H1 (cell line): ENCODE measurements around the gene LAMP1. TPM values are rescaled to one million over a fixed set of nuclear protein-coding genes. Genes with fewer than 3 reads are reported as not detected.
A peak's percentile ranks its signal among the peaks of the same experiment; 100 is the strongest.

Source experiments
- CTCF ChIA-PET: fragments of 300-600 bp; sonication (Branson Sonifier 250); formaldehyde crosslinking; loops from one replicate; lab custom pipeline; 2021; ENCODE audit not compliant: partially characterized antibody; lab: Charles Lee
- POLR2A ChIA-PET: fragments of 300-600 bp; sonication (Branson Sonifier 250); formaldehyde crosslinking; loops from one replicate; lab custom pipeline; 2021; ENCODE audit warnings: inconsistent platforms; ENCODE audit not compliant: partially characterized antibody; lab: Charles Lee
- DNase-seq, 2 experiments: peaks; one replicate each; pipeline versions ENCODE4 v3.0.0 to v3.0.0-alpha.2; 2010 to 2022; ENCODE audit warnings: low spot score in 2 of 2, low read depth in 1 of 2, mixed read lengths in 1 of 2
- FAIRE-seq: peaks from 2 replicates; lab custom pipeline; 2011; peaks lifted over from hg19 to GRCh38; lab: Jason Lieb, UNC
- H2AFZ ChIP-seq: 2 replicates; pipeline ENCODE4 v1.8.1; 2012; ENCODE audit warnings: low read length, inconsistent platforms
- H2AK5ac ChIP-seq: 2 replicates; pipeline ENCODE4 v1.6.1; 2013; ENCODE audit warnings: low read depth, low read length
- H2BK120ac ChIP-seq: replicated peaks from 2 replicates; pipeline ENCODE3; 2013; ENCODE audit warnings: low read depth, low read length, inconsistent platforms
- H2BK12ac ChIP-seq: 2 replicates; pipeline ENCODE4 v1.6.1; 2013; ENCODE audit warnings: low read depth, low read length
- H2BK15ac ChIP-seq: 2 replicates; pipeline ENCODE4 v1.6.1; 2013; ENCODE audit warnings: low read length
- H2BK20ac ChIP-seq: 2 replicates; pipeline ENCODE4 v1.6.1; 2013; ENCODE audit warnings: low read length
- H2BK5ac ChIP-seq: 2 replicates; pipeline ENCODE4 v1.6.1; 2013; ENCODE audit warnings: low read depth, low read length
- H3K14ac ChIP-seq: 2 replicates; pipeline ENCODE4 v1.6.1; 2013; ENCODE audit warnings: inconsistent platforms; ENCODE audit not compliant: insufficient read length
- H3K18ac ChIP-seq: 2 replicates; pipeline ENCODE4 v1.6.1; 2013; ENCODE audit warnings: low read length; ENCODE audit errors: extremely low read depth
- H3K23ac ChIP-seq: 2 replicates; pipeline ENCODE4 v1.6.1; 2013; ENCODE audit warnings: inconsistent platforms; ENCODE audit not compliant: insufficient read length
- H3K23me2 ChIP-seq: 2 replicates; pipeline ENCODE4 v1.6.1; 2013; ENCODE audit warnings: low read depth, low read length
- H3K27ac ChIP-seq: 2 replicates; pipeline ENCODE4 v1.6.1; 2011; ENCODE audit warnings: low read depth, low read length, inconsistent platforms
- H3K27me3 ChIP-seq, 4 experiments: replicated peaks in 1 of 4; 1 replicate in 1 of 4; 2 replicates in 3 of 4; pipeline versions ENCODE4 v1.6.1 to v1.8.1; 2011 to 2013; ENCODE audit warnings: low read length in 3 of 4, mild to moderate bottlenecking in 3 of 4, inconsistent platforms in 2 of 4, mixed read lengths in 2 of 4, moderate library complexity in 1 of 4; ENCODE audit not compliant: control insufficient read depth in 3 of 4, insufficient read depth in 3 of 4; ENCODE audit errors: extremely low read depth in 1 of 4
- H3K36me3 ChIP-seq, 4 experiments: 2 replicates each; pipeline versions ENCODE4 v1.6.1 to v1.8.1; 2011 to 2013; ENCODE audit warnings: mild to moderate bottlenecking in 4 of 4, low read length in 3 of 4, moderate library complexity in 2 of 4, control low read depth in 1 of 4, inconsistent platforms in 1 of 4; ENCODE audit not compliant: insufficient read depth in 4 of 4, control insufficient read depth in 2 of 4
- H3K4ac ChIP-seq: replicated peaks from 2 replicates; pipeline ENCODE3; 2013; ENCODE audit warnings: low read length, low read depth, mixed read lengths, inconsistent platforms; ENCODE audit not compliant: insufficient read length
- H3K4me1 ChIP-seq, 4 experiments: replicated peaks in 1 of 4; 1 replicate in 1 of 4; 2 replicates in 3 of 4; pipeline versions ENCODE4 v1.6.1 to v1.8.1; 2011 to 2013; ENCODE audit warnings: low read length in 3 of 4, inconsistent platforms in 2 of 4, mixed read lengths in 1 of 4; ENCODE audit not compliant: insufficient read depth in 4 of 4, control insufficient read depth in 3 of 4
- H3K4me2 ChIP-seq, 2 experiments: 2 replicates each; pipeline versions ENCODE4 v1.6.1 to v1.8.1; 2011 to 2013; ENCODE audit warnings: low read depth in 2 of 2, low read length in 2 of 2, control low read depth in 1 of 2, inconsistent platforms in 1 of 2, mild to moderate bottlenecking in 1 of 2; ENCODE audit not compliant: insufficient read depth in 1 of 2
- H3K4me3 ChIP-seq, 4 experiments: fragments of 200-600, 300-600 bp in 1 of 4; sonication (generic), shearing (Covaris generic), sonication (Bioruptor Twin) in 1 of 4; 2 replicates each; pipeline versions ENCODE4 v1.5.1 to v1.8.1; 2011 to 2016; ENCODE audit warnings: low read length in 4 of 4, low read depth in 3 of 4, control low read depth in 2 of 4, inconsistent platforms in 2 of 4, mild to moderate bottlenecking in 2 of 4, mixed read lengths in 1 of 4, moderate library complexity in 1 of 4; ENCODE audit not compliant: insufficient read depth in 2 of 4; ENCODE audit errors: extremely low read depth in 1 of 4
- H3K56ac ChIP-seq: replicated peaks from 2 replicates; pipeline ENCODE3; 2013; ENCODE audit warnings: low read depth, mild to moderate bottlenecking, mixed read lengths, low read length, inconsistent platforms; ENCODE audit not compliant: insufficient read length
- H3K79me1 ChIP-seq: 2 replicates; pipeline ENCODE4 v1.6.1; 2013; ENCODE audit warnings: low read depth, low read length, control low read depth
- H3K79me2 ChIP-seq, 2 experiments: 2 replicates each; pipeline versions ENCODE4 v1.6.1 to v1.8.1; 2012 to 2013; ENCODE audit warnings: low read length in 2 of 2, mild to moderate bottlenecking in 2 of 2, inconsistent platforms in 1 of 2; ENCODE audit not compliant: insufficient read depth in 2 of 2, control insufficient read depth in 1 of 2
- H3K9ac ChIP-seq, 4 experiments: replicated peaks in 1 of 4; 1 replicate in 1 of 4; 2 replicates in 3 of 4; pipeline versions ENCODE4 v1.6.1 to v1.8.1; 2011 to 2013; ENCODE audit warnings: low read depth in 3 of 4, low read length in 3 of 4, control low read depth in 2 of 4, mild to moderate bottlenecking in 2 of 4, moderate library complexity in 2 of 4, inconsistent platforms in 1 of 4; ENCODE audit errors: extremely low read depth in 1 of 4
- H3K9me3 ChIP-seq, 2 experiments: 2 replicates each; pipeline versions ENCODE4 v1.6.1 to v1.8.1; 2012 to 2013; ENCODE audit warnings: mild to moderate bottlenecking in 2 of 2, moderate library complexity in 2 of 2, control low read depth in 1 of 2, inconsistent platforms in 1 of 2, low read depth in 1 of 2, low read length in 1 of 2, mixed read lengths in 1 of 2; ENCODE audit not compliant: insufficient read depth in 2 of 2
- H4K20me1 ChIP-seq, 2 experiments: replicated peaks in 1 of 2; 2 replicates each; pipeline versions ENCODE3 to v1.8.1; 2011 to 2013; ENCODE audit warnings: inconsistent platforms in 2 of 2, low read length in 2 of 2, mild to moderate bottlenecking in 1 of 2; ENCODE audit not compliant: insufficient read depth in 2 of 2, control insufficient read depth in 1 of 2
- H4K5ac ChIP-seq: 2 replicates; pipeline ENCODE4 v1.6.1; 2013; ENCODE audit warnings: low read length, low read depth, mixed read lengths, inconsistent platforms; ENCODE audit not compliant: insufficient read length
- H4K8ac ChIP-seq: 2 replicates; pipeline ENCODE4 v1.8.0; 2013; ENCODE audit warnings: mild to moderate bottlenecking, moderate library complexity, low read length, inconsistent platforms; ENCODE audit not compliant: insufficient read depth; ENCODE audit errors: extremely low read depth
- H4K91ac ChIP-seq: replicated peaks from 2 replicates; pipeline ENCODE3; 2013; ENCODE audit warnings: low read length, mixed read lengths, inconsistent platforms; ENCODE audit not compliant: insufficient read length
- POLR2AphosphoS5 ChIP-seq: IDR thresholded peaks from 2 replicates; pipeline ENCODE4 v1.6.1; 2011; ENCODE audit warnings: low read depth, low read length
- RNF2 ChIP-seq: fragments of 200-900, 300-1000 bp; sonication (generic); IDR thresholded peaks from 2 replicates; pipeline ENCODE4 v1.7.1; 2016; ENCODE audit warnings: borderline replicate concordance, low read depth, mild to moderate bottlenecking, antibody characterized with exemption, low read length; ENCODE audit not compliant: poor library complexity, severe bottlenecking; ENCODE audit errors: missing control alignments
- WGBS, 2 experiments: shearing (Covaris generic) in 1 of 2; methylation state at CpG; one replicate each; pipeline versions ENCODE4 v1.1.6 to v1.1.7; 2013 to 2015; ENCODE audit warnings: low lambda C conversion rate in 2 of 2, mixed read lengths in 2 of 2, inconsistent platforms in 1 of 2, low coverage in 1 of 2, missing lambda C conversion rate in 1 of 2; ENCODE audit not compliant: insufficient replicate concordance in 2 of 2, insufficient coverage in 1 of 2, insufficient read length in 1 of 2; ENCODE audit errors: extremely low coverage in 1 of 2, missing lambda C conversion rate in 1 of 2; 5-methylcytosine and 5-hydroxymethylcytosine counted together
- polyA plus RNA-seq, 7 experiments: library from polyadenylated mRNA; depleted of rRNA in 3 of 7; stranded (reverse) in 5 of 7; unstranded in 2 of 7; fragments of >200 nt in 5 of 7; fragments of 200-250 nt in 2 of 7; gene quantifications; 1 replicate in 5 of 7; 2 replicates in 1 of 7; 4 replicates in 1 of 7; pipeline versions ENCODE4 v1.2.1 to v1.2.3, GENCODE V29; 2011 to 2013; ENCODE audit warnings: missing spikeins in 2 of 7, mixed read lengths in 2 of 7
- total RNA-seq: library from RNA; stranded (reverse); fragmentation: NEBNext Ultra II Directional; extraction: Animal tissue kit (Norgen Biotek cat#: 25700); gene quantifications from 2 replicates; pipeline ENCODE4 v1.2.1, GENCODE V29; 2021

Gene LAMP1
- total and polyA plus RNA-seq, 2 of the 8 experiments (the other 6 are each of a cell fraction or from before 2014, with no cell fraction given), result 97.6 to 140 TPM

DNA sequence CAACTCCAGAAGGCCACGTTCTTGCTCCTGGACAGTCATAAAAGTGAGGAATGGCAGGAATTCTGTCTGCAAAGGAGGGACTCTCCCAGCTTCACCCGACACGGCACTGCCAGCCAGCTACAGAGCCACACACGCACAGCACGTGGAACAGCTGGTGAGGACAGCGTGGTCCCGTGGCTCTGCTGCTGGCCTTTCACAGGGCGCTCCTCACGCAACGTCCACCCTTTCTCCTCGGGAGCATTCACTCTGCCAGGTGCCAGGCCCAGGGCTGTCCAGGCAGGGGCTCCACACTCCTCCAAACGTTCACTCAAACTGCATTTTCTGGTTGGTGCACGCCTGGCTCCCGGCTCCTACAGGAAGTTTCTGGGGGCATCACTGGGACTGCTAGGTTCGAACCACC lies 52.5 kb downstream of the LAMP1 start:
- DNase-seq (no peak), FAIRE-seq (no peak)
- Histone ChIP-seq H3K4ac (no peak overlapping the region), H3K36me3 (peaks cover 33 to 61% (median 47%) of the 10 kb centered on the region in 4 experiments), H3K23me2 (no peaks in the 10 kb centered on the region), H3K9ac (no peak overlapping the region), H3K14ac (no peak overlapping the region), H3K79me1 (0 out of 2 replicates have a peak, but pooled peaks cover 9% of the 10 kb centered on the region), H2BK5ac (no peak overlapping the region), H2AK5ac (no peak overlapping the region), H4K20me1 (peaks cover 1 to 7% of the 10 kb centered on the region in 2 experiments), H3K4me1 (no peaks in the 10 kb centered on the region), H2BK12ac (no peak overlapping the region), H3K23ac (no peak overlapping the region), H4K5ac (no peak overlapping the region), H3K27ac (no peak overlapping the region), H3K18ac (no peak overlapping the region), H3K9me3 (peaks cover 7 to 18% of the 10 kb centered on the region in 2 experiments; a peak in 2 of 4 replicates), H3K4me2 (no peak overlapping the region), H4K8ac (peak overlapping the region; percentile 29; the same call in 1 of the 2 replicates), H2BK120ac (no peak overlapping the region), H2AFZ (no peak overlapping the region), H2BK15ac (no peak overlapping the region), H4K91ac (no peak overlapping the region), H3K79me2 (peaks cover 0 to 2% of the 10 kb centered on the region in 2 experiments; a peak in 1 of 4 replicates), H2BK20ac (no peak overlapping the region), H3K4me3 (no peak overlapping the region), H3K27me3 (no peaks in the 10 kb centered on the region), H3K56ac (no peak overlapping the region)
- ChIA-PET CTCF (interaction anchor here (0.6 to 2.3 kb wide), 12 partner anchors 9 to 816 kb away, joined by 3 to 9 read pairs (median 4); no protein-coding TSS in a partner anchor), POLR2A (interaction anchor here (0.6 to 1.9 kb wide), 8 partner anchors 9 to 52 kb away, joined by 3 to 8 read pairs (median 4); partner anchors contain the start of gene LAMP1)
- TF ChIP-seq RNF2 (no peak), POLR2AphosphoS5 (0 out of 2 replicates have a peak, but pooled peaks have one; percentile 2)
- WGBS, 2 experiments, result 97% methylated on average over 15 of the region's 15 CpGs; no CpG with 5 or more reads in 1 of the 2 experiments
